H1 (cell line): Measurements from ENCODE around the gene EVA1C. TPM values are rescaled to one million over a fixed set of nuclear protein-coding genes. Genes with fewer than 3 reads are reported as not detected.

Source experiments
- CBX5 ChIP-seq: fragments of 300-800, 300-1000 bp; sonication (generic); IDR thresholded peaks from 2 replicates; pipeline ENCODE4 v1.7.1; 2016; ENCODE audit warnings: antibody characterized with exemption, low read length, low read depth
- CHD1 ChIP-seq: IDR thresholded peaks from 2 replicates; pipeline ENCODE4 v1.6.1; 2012; ENCODE audit warnings: low read depth, low read length, improper control_type of control experiment
- CREB1 ChIP-seq: IDR thresholded peaks from 2 replicates; pipeline ENCODE4 v1.6.1; 2012; ENCODE audit warnings: inconsistent platforms
- POU5F1 ChIP-seq: IDR thresholded peaks from 2 replicates; pipeline ENCODE4 v1.6.1; 2011; ENCODE audit warnings: low read depth, mild to moderate bottlenecking, low read length, moderate library complexity
- RFX5 ChIP-seq: IDR thresholded peaks from 2 replicates; pipeline ENCODE4 v1.6.1; 2011; ENCODE audit warnings: low read depth, low read length, improper control_type of control experiment, borderline replicate concordance
- SP1 ChIP-seq: IDR thresholded peaks from 2 replicates; pipeline ENCODE4 v1.6.1; 2011; ENCODE audit warnings: low read depth, low read length
- SRF ChIP-seq: IDR thresholded peaks from 2 replicates; pipeline ENCODE4 v1.6.1; 2011; ENCODE audit warnings: mild to moderate bottlenecking, low read depth, low read length, moderate library complexity
- TBP ChIP-seq: IDR thresholded peaks from 2 replicates; pipeline ENCODE4 v1.6.1; 2011; ENCODE audit warnings: low read depth, low read length, improper control_type of control experiment
- YY1 ChIP-seq: IDR thresholded peaks from 2 replicates; pipeline ENCODE4 v1.6.1; 2011; ENCODE audit warnings: low read depth, mild to moderate bottlenecking, low read length
- polyA plus RNA-seq, 7 experiments: library from polyadenylated mRNA; depleted of rRNA in 3 of 7; stranded (reverse) in 5 of 7; unstranded in 2 of 7; fragments of >200 nt in 5 of 7; fragments of 200-250 nt in 2 of 7; gene quantifications; 1 replicate in 5 of 7; 2 replicates in 1 of 7; 4 replicates in 1 of 7; pipeline versions ENCODE4 v1.2.1 to v1.2.3, GENCODE V29; 2011 to 2013; ENCODE audit warnings: missing spikeins in 2 of 7, mixed read lengths in 2 of 7
- total RNA-seq: library from RNA; stranded (reverse); fragmentation: NEBNext Ultra II Directional; extraction: Animal tissue kit (Norgen Biotek cat#: 25700); gene quantifications from 2 replicates; pipeline ENCODE4 v1.2.1, GENCODE V29; 2021
- TF ChIP-seq, protein P1 (sequence below): IDR thresholded peaks from 2 replicates; pipeline ENCODE4 v1.6.1; 2011; ENCODE audit warnings: low read length, improper control_type of control experiment

EVA1C gene
- total and polyA plus RNA-seq, 2 of the 8 experiments (the other 6 are each of a cell fraction or from before 2014, with no cell fraction given) = 2.6 to 3.6 TPM

DNA sequence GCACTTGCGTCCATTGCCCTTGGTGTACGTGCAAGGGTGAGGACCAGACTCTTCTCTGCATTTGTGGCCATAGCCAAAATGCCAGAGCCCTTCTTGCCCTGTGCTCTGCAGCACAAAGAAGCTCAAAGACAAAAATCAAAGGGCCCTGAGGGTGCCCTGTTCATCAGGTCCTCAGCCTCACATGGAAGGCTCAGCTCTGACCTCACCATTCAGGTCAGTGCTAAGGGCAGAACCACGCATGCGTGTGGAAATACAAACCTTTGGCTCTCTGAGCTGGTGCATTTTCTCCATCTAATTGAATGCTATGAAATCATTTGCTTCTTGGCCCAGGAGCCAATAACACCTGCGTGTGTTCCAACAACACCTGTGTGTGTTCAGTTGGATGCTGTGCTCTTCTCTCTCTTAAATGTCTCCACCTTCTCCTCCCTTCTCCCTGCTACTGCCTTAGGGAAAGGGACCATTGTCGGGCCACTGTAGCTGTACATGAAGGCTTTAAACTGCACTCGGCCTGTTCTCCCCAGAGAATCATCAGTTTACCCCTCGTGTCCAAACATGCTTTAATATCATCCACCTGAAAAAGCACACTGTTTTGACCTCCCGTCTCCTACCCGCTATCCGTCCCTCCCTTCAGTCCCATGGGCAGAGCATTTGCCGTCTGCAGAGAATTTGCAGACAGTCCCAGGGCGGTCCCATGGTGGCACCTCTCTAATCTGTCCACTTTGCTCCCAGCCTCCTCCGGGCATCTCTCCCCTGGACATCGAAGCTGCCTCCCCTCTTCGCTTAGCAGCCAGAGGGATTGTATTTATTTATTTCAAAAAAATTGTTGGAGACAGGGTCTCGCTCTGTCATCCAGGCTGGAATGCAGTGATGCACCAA, 60.6 kb downstream of the EVA1C start (continued):
- TF ChIP-seq YY1 = no peak
- TF ChIP-seq POU5F1 = no peak
- no peak for TF ChIP-seq RFX5
- TF ChIP-seq TBP = no peak
- no peak for TF ChIP-seq SRF
- TF ChIP-seq SP1 = no peak
- no peak for TF ChIP-seq CHD1
- TF ChIP-seq, protein P1, sequence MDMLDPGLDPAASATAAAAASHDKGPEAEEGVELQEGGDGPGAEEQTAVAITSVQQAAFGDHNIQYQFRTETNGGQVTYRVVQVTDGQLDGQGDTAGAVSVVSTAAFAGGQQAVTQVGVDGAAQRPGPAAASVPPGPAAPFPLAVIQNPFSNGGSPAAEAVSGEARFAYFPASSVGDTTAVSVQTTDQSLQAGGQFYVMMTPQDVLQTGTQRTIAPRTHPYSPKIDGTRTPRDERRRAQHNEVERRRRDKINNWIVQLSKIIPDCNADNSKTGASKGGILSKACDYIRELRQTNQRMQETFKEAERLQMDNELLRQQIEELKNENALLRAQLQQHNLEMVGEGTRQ = no peak
- TF ChIP-seq CREB1 = no peak
- TF ChIP-seq CBX5 = no peak
